Measurements from ENCODE around the gene SGPP2.

Gene SGPP2

DNA sequence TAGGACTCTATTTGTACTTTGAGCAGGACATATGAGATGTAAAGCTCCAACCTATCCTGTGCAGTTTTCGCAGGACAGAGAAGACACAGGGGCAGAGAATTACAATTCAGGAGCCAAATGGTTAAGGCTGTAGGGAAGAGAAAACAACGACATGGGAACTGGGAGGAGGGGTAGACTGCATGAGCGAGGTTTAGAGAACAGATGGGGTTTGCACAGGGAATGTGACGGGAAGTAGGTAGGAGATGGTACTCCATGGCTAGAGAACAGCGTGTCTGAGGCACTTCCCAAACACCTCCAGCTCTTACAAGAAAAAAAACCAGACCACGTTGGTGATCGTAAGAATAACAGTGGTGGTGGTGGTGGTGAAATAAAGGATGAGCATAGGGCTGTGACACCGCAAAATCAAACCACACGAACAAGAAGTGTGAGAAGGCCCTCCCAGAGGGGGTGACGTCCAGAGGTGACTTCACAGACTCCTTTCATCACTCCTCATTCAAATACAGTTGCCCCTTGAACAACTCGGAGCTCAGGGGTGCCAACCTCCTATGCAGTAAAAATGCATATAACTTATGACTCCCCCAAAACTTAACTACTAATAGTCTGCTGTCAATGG lies 138.9 kb downstream of the SGPP2 start:
- ChIA-PET POLR2A (no interaction called here), CTCF (interaction anchor here (2.0 kb wide), 1 partner anchor 245 kb away, joined by 5 read pairs; no protein-coding TSS in a partner anchor)
- DNase-seq (ENCODE audit: extremely low spot score) = no peak
- TF ChIP-seq BHLHE40 (IDR thresholded peaks at IDR 0.05; ENCODE audit: borderline replicate concordance) (no peak), FOXK2 (IDR thresholded peaks at IDR 0.05) (no peak), HDGF (IDR thresholded peaks at IDR 0.05; ENCODE audit: borderline replicate concordance) (no peak), LEF1 (IDR thresholded peaks at IDR 0.05; ENCODE audit: borderline replicate concordance) (no peak), ARNT (IDR thresholded peaks at IDR 0.05) (no peak), PKNOX1 (IDR thresholded peaks at IDR 0.05) (no peak), SP1 (IDR thresholded peaks at IDR 0.05) (no peak), L3MBTL2 (conservative IDR thresholded peaks at IDR 0.05) (no peak), FOXA1 (IDR thresholded peaks at IDR 0.05) (no peak), NFRKB (IDR thresholded peaks at IDR 0.05) (no peak), ZNF384 (IDR thresholded peaks at IDR 0.05) (no peak), FOXM1 (IDR thresholded peaks at IDR 0.05; ENCODE audit: borderline replicate concordance) (no peak), TARDBP (IDR thresholded peaks at IDR 0.05) (no peak), CTBP1 (IDR thresholded peaks at IDR 0.05; ENCODE audit: borderline replicate concordance) (no peak), ELF4 (IDR thresholded peaks at IDR 0.05) (no peak), SUZ12 (IDR thresholded peaks at IDR 0.05) (no peak)

- TF ChIP-seq LEF1 (IDR thresholded peaks at IDR 0.05; ENCODE audit: borderline replicate concordance) = no peak
- TF ChIP-seq PKNOX1 (IDR thresholded peaks at IDR 0.05) = no peak
- TF ChIP-seq HDGF (IDR thresholded peaks at IDR 0.05; ENCODE audit: borderline replicate concordance) = no peak
- TF ChIP-seq L3MBTL2 (conservative IDR thresholded peaks at IDR 0.05) = no peak
- no peak for TF ChIP-seq FOXM1 (IDR thresholded peaks at IDR 0.05; ENCODE audit: borderline replicate concordance)
- TF ChIP-seq NFRKB (IDR thresholded peaks at IDR 0.05) = no peak
- no peak for TF ChIP-seq FOXK2 (IDR thresholded peaks at IDR 0.05)
- TF ChIP-seq SP1 (IDR thresholded peaks at IDR 0.05) = no peak
- TF ChIP-seq ARNT (IDR thresholded peaks at IDR 0.05) = no peak
- TF ChIP-seq TARDBP (IDR thresholded peaks at IDR 0.05) = no peak
- no peak for TF ChIP-seq ZNF384 (IDR thresholded peaks at IDR 0.05)
- TF ChIP-seq ELF4 (IDR thresholded peaks at IDR 0.05) = no peak
- TF ChIP-seq BHLHE40 (IDR thresholded peaks at IDR 0.05; ENCODE audit: borderline replicate concordance) = no peak
- no peak for TF ChIP-seq SUZ12 (IDR thresholded peaks at IDR 0.05)
- TF ChIP-seq CTBP1 (IDR thresholded peaks at IDR 0.05; ENCODE audit: borderline replicate concordance) = no peak
- no peak for TF ChIP-seq FOXA1 (IDR thresholded peaks at IDR 0.05)
- POLR2A ChIA-PET = no interaction called here
- DNase-seq (ENCODE audit: extremely low spot score) = no peak
- CTCF ChIA-PET = interaction anchor here (0.7 to 2.0 kb wide), 2 partner anchors 246 to 252 kb away, joined by 3 to 5 read pairs; no protein-coding TSS in a partner anchor
Observed at GRCh38 chr2:222563936-222564335, 139.6 kb downstream of the SGPP2 start.

DNA sequence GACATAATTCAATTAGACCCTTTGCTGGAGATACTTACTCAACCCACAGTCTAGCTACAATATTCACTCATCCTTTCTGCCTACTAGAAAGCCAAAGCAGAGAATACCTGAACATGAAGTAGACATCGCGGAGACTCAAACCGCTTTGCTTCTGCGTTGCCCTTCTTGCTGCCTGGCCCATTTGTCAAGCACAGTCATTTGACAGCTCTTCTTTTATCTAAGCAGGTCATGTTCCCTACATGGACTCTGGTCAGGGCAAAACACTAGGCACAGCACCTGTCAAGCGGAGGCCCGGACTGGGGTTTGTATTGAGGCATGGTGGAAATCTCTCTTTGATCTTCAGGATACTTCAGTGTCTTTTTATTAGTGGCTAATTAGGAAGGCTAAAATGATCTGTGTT lies 141.9 kb downstream of the SGPP2 start:
- ChIA-PET CTCF (no interaction called here), POLR2A (interaction anchor here (1.2 kb wide), 1 partner anchor 267 kb away, joined by 4 read pairs; the partner anchor contains the start of gene PAX3)
- DNase-seq (ENCODE audit: extremely low spot score) = no peak
- TF ChIP-seq LEF1 (IDR thresholded peaks at IDR 0.05; ENCODE audit: borderline replicate concordance) = no peak
- TF ChIP-seq ARNT (IDR thresholded peaks at IDR 0.05) = no peak

DNA sequence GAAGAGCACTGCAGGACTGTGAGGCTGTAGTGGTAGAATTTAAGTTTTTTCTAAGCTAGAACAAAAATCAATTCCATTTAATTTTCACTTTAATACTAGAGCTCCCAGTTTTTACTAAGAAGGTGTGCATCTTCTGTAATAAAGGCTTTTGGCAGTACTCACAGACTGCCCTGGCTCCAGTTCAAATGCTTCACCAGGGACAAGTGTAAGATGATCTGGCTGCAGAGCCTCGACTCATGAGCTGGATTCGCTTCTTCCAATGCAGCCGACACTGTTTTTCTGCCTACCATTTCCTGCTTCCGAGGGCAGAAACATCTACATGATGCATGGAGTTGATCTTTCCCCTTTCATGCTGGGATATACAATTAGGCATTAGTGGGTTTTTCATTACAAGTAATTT lies 144.5 kb downstream of the SGPP2 start:
- POLR2A ChIA-PET = no interaction called here
- TF ChIP-seq ARNT (IDR thresholded peaks at IDR 0.05) = no peak
- no peak for TF ChIP-seq FOXA1 (IDR thresholded peaks at IDR 0.05)
- no peak for TF ChIP-seq HDGF (IDR thresholded peaks at IDR 0.05; ENCODE audit: borderline replicate concordance)
- TF ChIP-seq LEF1 (IDR thresholded peaks at IDR 0.05; ENCODE audit: borderline replicate concordance) = no peak
- TF ChIP-seq FOXM1 (IDR thresholded peaks at IDR 0.05; ENCODE audit: borderline replicate concordance) = no peak
- TF ChIP-seq NFRKB (IDR thresholded peaks at IDR 0.05) = no peak
- TF ChIP-seq L3MBTL2 (conservative IDR thresholded peaks at IDR 0.05) = no peak
- TF ChIP-seq PKNOX1 (IDR thresholded peaks at IDR 0.05) = no peak
- no peak for TF ChIP-seq BHLHE40 (IDR thresholded peaks at IDR 0.05; ENCODE audit: borderline replicate concordance)
- no peak for TF ChIP-seq FOXK2 (IDR thresholded peaks at IDR 0.05)
- TF ChIP-seq TARDBP (IDR thresholded peaks at IDR 0.05) = no peak
- no peak for TF ChIP-seq SUZ12 (IDR thresholded peaks at IDR 0.05)
- no peak for DNase-seq (ENCODE audit: extremely low spot score)
- CTCF ChIA-PET = no interaction called here

DNA sequence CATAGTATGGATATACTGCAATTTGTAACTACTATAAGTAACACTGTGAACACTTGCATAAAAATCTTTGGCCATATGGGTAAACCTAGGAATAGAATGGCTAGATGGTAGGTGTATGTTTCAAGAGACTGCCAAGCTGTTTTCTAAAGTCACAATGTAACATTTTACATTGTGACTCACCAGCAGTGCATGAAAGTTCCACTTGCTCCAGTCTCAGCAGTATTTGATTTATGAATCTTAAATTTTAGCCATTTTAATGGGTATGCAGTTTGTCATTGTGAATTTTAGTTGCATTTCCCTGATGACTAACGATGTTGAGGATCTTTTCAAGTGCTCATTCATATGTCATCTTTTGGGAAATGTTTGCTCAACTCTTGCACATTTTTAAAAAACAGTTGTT lies 145.5 kb downstream of the SGPP2 start:
- POLR2A ChIA-PET = no interaction called here
- TF ChIP-seq L3MBTL2 (conservative IDR thresholded peaks at IDR 0.05) = no peak
- TF ChIP-seq ZNF384 (IDR thresholded peaks at IDR 0.05) = no peak
- TF ChIP-seq TARDBP (IDR thresholded peaks at IDR 0.05) = no peak
- no peak for TF ChIP-seq LEF1 (IDR thresholded peaks at IDR 0.05; ENCODE audit: borderline replicate concordance)
- no peak for TF ChIP-seq PKNOX1 (IDR thresholded peaks at IDR 0.05)

GRCh38 chr2:222572264-222572721 lies 147.9 kb downstream of the SGPP2 start:
- TF ChIP-seq L3MBTL2 (conservative IDR thresholded peaks at IDR 0.05) (no peak), HDGF (IDR thresholded peaks at IDR 0.05; ENCODE audit: borderline replicate concordance) (no peak)
- ChIA-PET CTCF (no interaction called here), POLR2A (no interaction called here)
- DNase-seq (ENCODE audit: extremely low spot score) = no peak

More for the DNA sequence above, 145.5 kb downstream of the SGPP2 start:
- DNase-seq (ENCODE audit: extremely low spot score) = no peak
- CTCF ChIA-PET = no interaction called here
